Breast epithelium (tissue), 3 donors: ENCODE data around the gene CFD.

Experiments
- CTCF ChIP-seq, 3 donors: fragments of 450-650 bp; IDR thresholded peaks; one replicate each; pipeline ENCODE4 v1.5.1; 2016 to 2017; ENCODE audit warnings: antibody characterized with exemption in 3 of 3, mild to moderate bottlenecking in 3 of 3, moderate library complexity in 3 of 3
- POLR2A ChIP-seq: fragments of 450-650 bp; IDR thresholded peaks from one replicate; pipeline ENCODE4 v1.6.1; 2016; ENCODE audit warnings: antibody characterized with exemption, mild to moderate bottlenecking, moderate library complexity
- POLR2AphosphoS5 ChIP-seq, 3 donors: sonication (generic); formaldehyde crosslinking; IDR thresholded peaks; one replicate each; pipeline ENCODE4 v1.6.1; 2017; ENCODE audit warnings: antibody characterized with exemption in 3 of 3

- TF ChIP-seq CTCF (IDR thresholded peaks at IDR 0.05) (no peak), POLR2A (no peak), POLR2AphosphoS5 (IDR thresholded peaks at IDR 0.05) (no peak)
Measured at GRCh38 chr19:873084-873483, 13.6 kb downstream of the CFD start.
